ENCODE data around the gene SHOC2.

DNA sequence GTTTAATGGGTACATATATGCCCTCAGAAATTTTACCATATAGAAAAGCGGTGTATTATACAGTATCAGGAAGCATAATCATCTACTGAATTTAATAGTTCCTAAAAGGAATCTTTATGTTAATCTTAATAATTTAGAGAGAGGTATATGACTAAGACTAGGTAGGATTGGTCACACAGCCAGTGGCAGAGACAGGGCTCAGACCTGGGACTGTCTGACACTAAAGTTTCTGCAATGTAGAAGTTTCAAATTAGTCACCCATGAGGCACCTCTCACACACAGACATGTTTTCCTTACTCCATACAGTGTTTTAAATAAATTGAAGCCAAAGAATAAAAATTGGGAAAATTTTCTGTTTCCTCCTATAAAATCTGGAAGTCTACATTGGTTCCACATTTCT, 84.6 kb downstream of the SHOC2 start:
- no peak for TF ChIP-seq EZH2 (IDR thresholded peaks at IDR 0.05; ENCODE audit: borderline replicate concordance, low read depth, low read length)
- TF ChIP-seq, protein P1, sequence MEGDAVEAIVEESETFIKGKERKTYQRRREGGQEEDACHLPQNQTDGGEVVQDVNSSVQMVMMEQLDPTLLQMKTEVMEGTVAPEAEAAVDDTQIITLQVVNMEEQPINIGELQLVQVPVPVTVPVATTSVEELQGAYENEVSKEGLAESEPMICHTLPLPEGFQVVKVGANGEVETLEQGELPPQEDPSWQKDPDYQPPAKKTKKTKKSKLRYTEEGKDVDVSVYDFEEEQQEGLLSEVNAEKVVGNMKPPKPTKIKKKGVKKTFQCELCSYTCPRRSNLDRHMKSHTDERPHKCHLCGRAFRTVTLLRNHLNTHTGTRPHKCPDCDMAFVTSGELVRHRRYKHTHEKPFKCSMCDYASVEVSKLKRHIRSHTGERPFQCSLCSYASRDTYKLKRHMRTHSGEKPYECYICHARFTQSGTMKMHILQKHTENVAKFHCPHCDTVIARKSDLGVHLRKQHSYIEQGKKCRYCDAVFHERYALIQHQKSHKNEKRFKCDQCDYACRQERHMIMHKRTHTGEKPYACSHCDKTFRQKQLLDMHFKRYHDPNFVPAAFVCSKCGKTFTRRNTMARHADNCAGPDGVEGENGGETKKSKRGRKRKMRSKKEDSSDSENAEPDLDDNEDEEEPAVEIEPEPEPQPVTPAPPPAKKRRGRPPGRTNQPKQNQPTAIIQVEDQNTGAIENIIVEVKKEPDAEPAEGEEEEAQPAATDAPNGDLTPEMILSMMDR (IDR thresholded peaks at IDR 0.05 in 2 of 3, conservative IDR thresholded peaks at IDR 0.05 in 1 of 3; ENCODE audit: insufficient read depth in 2 of 3, low read depth in 1 of 3, low read length in 3 of 3), result no peak
- TF ChIP-seq SMC3 (conservative IDR thresholded peaks at IDR 0.05; ENCODE audit: insufficient read depth, low read depth, low read length), result no peak
- TF ChIP-seq, protein P2, sequence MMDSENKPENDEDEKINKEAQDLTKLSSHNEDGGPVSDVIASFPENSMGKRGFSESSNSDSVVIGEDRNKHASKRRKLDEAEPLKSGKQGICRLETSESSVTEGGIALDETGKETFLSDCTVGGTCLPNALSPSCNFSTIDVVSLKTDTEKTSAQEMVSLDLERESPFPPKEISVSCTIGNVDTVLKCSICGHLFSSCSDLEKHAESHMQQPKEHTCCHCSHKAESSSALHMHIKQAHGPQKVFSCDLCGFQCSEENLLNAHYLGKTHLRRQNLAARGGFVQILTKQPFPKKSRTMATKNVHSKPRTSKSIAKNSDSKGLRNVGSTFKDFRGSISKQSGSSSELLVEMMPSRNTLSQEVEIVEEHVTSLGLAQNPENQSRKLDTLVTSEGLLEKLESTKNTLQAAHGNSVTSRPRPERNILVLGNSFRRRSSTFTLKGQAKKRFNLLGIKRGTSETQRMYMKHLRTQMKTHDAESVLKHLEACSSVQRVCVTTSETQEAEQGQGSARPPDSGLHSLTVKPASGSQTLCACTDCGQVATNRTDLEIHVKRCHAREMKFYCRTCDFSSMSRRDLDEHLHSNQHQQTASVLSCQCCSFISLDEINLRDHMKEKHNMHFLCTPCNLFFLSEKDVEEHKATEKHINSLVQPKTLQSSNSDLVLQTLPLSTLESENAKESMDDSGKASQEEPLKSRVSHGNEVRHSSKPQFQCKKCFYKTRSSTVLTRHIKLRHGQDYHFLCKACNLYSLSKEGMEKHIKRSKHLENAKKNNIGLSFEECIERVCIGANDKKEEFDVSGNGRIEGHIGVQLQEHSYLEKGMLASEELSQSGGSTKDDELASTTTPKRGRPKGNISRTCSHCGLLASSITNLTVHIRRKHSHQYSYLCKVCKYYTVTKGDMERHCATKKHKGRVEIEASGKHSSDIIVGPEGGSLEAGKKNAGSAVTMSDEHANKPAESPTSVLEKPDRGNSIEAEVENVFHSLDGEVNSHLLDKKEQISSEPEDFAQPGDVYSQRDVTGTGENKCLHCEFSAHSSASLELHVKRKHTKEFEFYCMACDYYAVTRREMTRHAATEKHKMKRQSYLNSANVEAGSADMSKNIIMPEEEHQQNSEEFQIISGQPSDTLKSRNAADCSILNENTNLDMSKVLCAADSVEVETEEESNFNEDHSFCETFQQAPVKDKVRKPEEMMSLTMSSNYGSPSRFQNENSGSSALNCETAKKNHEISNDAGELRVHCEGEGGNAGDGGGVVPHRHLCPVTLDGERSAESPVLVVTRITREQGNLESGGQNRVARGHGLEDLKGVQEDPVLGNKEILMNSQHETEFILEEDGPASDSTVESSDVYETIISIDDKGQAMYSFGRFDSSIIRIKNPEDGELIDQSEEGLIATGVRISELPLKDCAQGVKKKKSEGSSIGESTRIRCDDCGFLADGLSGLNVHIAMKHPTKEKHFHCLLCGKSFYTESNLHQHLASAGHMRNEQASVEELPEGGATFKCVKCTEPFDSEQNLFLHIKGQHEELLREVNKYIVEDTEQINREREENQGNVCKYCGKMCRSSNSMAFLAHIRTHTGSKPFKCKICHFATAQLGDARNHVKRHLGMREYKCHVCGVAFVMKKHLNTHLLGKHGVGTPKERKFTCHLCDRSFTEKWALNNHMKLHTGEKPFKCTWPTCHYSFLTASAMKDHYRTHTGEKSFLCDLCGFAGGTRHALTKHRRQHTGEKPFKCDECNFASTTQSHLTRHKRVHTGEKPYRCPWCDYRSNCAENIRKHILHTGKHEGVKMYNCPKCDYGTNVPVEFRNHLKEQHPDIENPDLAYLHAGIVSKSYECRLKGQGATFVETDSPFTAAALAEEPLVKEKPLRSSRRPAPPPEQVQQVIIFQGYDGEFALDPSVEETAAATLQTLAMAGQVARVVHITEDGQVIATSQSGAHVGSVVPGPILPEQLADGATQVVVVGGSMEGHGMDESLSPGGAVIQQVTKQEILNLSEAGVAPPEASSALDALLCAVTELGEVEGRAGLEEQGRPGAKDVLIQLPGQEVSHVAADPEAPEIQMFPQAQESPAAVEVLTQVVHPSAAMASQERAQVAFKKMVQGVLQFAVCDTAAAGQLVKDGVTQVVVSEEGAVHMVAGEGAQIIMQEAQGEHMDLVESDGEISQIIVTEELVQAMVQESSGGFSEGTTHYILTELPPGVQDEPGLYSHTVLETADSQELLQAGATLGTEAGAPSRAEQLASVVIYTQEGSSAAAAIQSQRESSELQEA (IDR thresholded peaks at IDR 0.05; ENCODE audit: low read depth), result no peak
- TF ChIP-seq, protein P3, sequence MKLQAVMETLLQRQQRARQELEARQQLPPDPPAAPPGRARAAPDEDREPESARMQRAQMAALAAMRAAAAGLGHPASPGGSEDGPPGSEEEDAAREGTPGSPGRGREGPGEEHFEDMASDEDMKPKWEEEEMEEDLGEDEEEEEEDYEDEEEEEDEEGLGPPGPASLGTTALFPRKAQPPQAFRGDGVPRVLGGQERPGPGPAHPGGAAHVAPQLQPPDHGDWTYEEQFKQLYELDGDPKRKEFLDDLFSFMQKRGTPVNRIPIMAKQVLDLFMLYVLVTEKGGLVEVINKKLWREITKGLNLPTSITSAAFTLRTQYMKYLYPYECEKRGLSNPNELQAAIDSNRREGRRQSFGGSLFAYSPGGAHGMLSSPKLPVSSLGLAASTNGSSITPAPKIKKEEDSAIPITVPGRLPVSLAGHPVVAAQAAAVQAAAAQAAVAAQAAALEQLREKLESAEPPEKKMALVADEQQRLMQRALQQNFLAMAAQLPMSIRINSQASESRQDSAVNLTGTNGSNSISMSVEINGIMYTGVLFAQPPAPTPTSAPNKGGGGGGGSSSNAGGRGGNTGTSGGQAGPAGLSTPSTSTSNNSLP (IDR thresholded peaks at IDR 0.05; ENCODE audit: borderline replicate concordance, low read depth, low read length), result no peak
- no peak for TF ChIP-seq NFYB (IDR thresholded peaks at IDR 0.05; ENCODE audit: extremely low read depth, insufficient read length)
- TF ChIP-seq YY1 (IDR thresholded peaks at IDR 0.05; ENCODE audit: borderline replicate concordance in 1 of 3, control insufficient read depth in 1 of 3, extremely low read depth in 1 of 3, insufficient read depth in 3 of 3, insufficient read length in 1 of 3, insufficient replicate concordance in 2 of 3, low read depth in 1 of 3, low read length in 2 of 3), result no peak
- no peak for TF ChIP-seq U2AF2 (optimal IDR thresholded peaks at IDR 0.05; ENCODE audit: low read depth, low read length)
- no peak for TF ChIP-seq FOXK1 (CRISPR knock-in tag; IDR thresholded peaks at IDR 0.05; ENCODE audit: borderline replicate concordance)
- TF ChIP-seq CTBP1 (IDR thresholded peaks at IDR 0.05; ENCODE audit: borderline replicate concordance), result no peak
- no peak for TF ChIP-seq POLR2A (conservative IDR thresholded peaks at IDR 0.05)
- TF ChIP-seq NR2C2 (CRISPR knock-in tag; IDR thresholded peaks at IDR 0.05), result no peak
- TF ChIP-seq NR2C2 (tag; IDR thresholded peaks at IDR 0.05), result no peak
- no peak for TF ChIP-seq RFX5 (IDR thresholded peaks at IDR 0.05; ENCODE audit: low read depth, low read length)
- no peak for TF ChIP-seq ZFX (CRISPR knock-in tag; IDR thresholded peaks at IDR 0.05)

All from K562 (cell line).